ENCODE results near the gene PRKCSH.
A peak's percentile ranks its signal among the peaks of the same experiment; 100 is the strongest.

Gene PRKCSH

GRCh38 chr19:11495885-11496284, 60.5 kb downstream of the PRKCSH start:
- no peak for DNase-seq (ENCODE audit: extremely low spot score)
- ChIA-PET POLR2A (no interaction called here), CTCF (interaction anchor here (0.9 kb wide), 1 partner anchor 13 kb away, joined by 4 read pairs; no protein-coding TSS in a partner anchor)
- TF ChIP-seq LEF1 (IDR thresholded peaks at IDR 0.05; ENCODE audit: borderline replicate concordance) (no peak), FOXA1 (IDR thresholded peaks at IDR 0.05) (no peak), SP1 (IDR thresholded peaks at IDR 0.05) (no peak), ARNT (IDR thresholded peaks at IDR 0.05) (no peak), SUZ12 (IDR thresholded peaks at IDR 0.05) (no peak), FOXK2 (IDR thresholded peaks at IDR 0.05) (no peak), FOXM1 (IDR thresholded peaks at IDR 0.05; ENCODE audit: borderline replicate concordance) (no peak), TARDBP (IDR thresholded peaks at IDR 0.05) (no peak), NFRKB (IDR thresholded peaks at IDR 0.05) (no peak), CTBP1 (IDR thresholded peaks at IDR 0.05; ENCODE audit: borderline replicate concordance) (no peak), ELF4 (IDR thresholded peaks at IDR 0.05) (no peak), ZNF384 (IDR thresholded peaks at IDR 0.05) (no peak), BHLHE40 (IDR thresholded peaks at IDR 0.05; ENCODE audit: borderline replicate concordance) (no peak), HDGF (IDR thresholded peaks at IDR 0.05; ENCODE audit: borderline replicate concordance) (no peak), L3MBTL2 (conservative IDR thresholded peaks at IDR 0.05) (no peak)
- TF ChIP-seq, protein P1, sequence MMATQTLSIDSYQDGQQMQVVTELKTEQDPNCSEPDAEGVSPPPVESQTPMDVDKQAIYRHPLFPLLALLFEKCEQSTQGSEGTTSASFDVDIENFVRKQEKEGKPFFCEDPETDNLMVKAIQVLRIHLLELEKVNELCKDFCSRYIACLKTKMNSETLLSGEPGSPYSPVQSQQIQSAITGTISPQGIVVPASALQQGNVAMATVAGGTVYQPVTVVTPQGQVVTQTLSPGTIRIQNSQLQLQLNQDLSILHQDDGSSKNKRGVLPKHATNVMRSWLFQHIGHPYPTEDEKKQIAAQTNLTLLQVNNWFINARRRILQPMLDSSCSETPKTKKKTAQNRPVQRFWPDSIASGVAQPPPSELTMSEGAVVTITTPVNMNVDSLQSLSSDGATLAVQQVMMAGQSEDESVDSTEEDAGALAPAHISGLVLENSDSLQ (IDR thresholded peaks at IDR 0.05), result no peak

GRCh38 chr19:11496391-11497163, 61.1 kb downstream of the PRKCSH start:
- TF ChIP-seq NFRKB (IDR thresholded peaks at IDR 0.05) (no peak), ARNT (IDR thresholded peaks at IDR 0.05) (no peak), L3MBTL2 (conservative IDR thresholded peaks at IDR 0.05) (no peak), TARDBP (IDR thresholded peaks at IDR 0.05) (no peak), ELF4 (IDR thresholded peaks at IDR 0.05) (no peak), BHLHE40 (IDR thresholded peaks at IDR 0.05; ENCODE audit: borderline replicate concordance) (no peak), FOXM1 (IDR thresholded peaks at IDR 0.05; ENCODE audit: borderline replicate concordance) (no peak), CTBP1 (IDR thresholded peaks at IDR 0.05; ENCODE audit: borderline replicate concordance) (no peak), LEF1 (IDR thresholded peaks at IDR 0.05; ENCODE audit: borderline replicate concordance) (no peak), SP1 (IDR thresholded peaks at IDR 0.05) (no peak), SUZ12 (IDR thresholded peaks at IDR 0.05) (no peak), ZNF384 (IDR thresholded peaks at IDR 0.05) (no peak), HDGF (IDR thresholded peaks at IDR 0.05; ENCODE audit: borderline replicate concordance) (no peak), FOXA1 (IDR thresholded peaks at IDR 0.05) (no peak), FOXK2 (IDR thresholded peaks at IDR 0.05) (no peak)
- TF ChIP-seq, protein P1 (IDR thresholded peaks at IDR 0.05), result no peak
- peak; percentile 80 for DNase-seq (ENCODE audit: extremely low spot score)
- POLR2A ChIA-PET, result no interaction called here
- CTCF ChIA-PET, result interaction anchor here (0.9 kb wide), 1 partner anchor 14 kb away, joined by 4 read pairs; no protein-coding TSS in a partner anchor

- POLR2A ChIA-PET, result no interaction called here
- no peak for TF ChIP-seq NFRKB (IDR thresholded peaks at IDR 0.05)
- no peak for TF ChIP-seq SP1 (IDR thresholded peaks at IDR 0.05)
- TF ChIP-seq FOXM1 (IDR thresholded peaks at IDR 0.05; ENCODE audit: borderline replicate concordance), result no peak
- TF ChIP-seq FOXK2 (IDR thresholded peaks at IDR 0.05), result no peak
- TF ChIP-seq ZNF384 (IDR thresholded peaks at IDR 0.05), result no peak
- no peak for TF ChIP-seq LEF1 (IDR thresholded peaks at IDR 0.05; ENCODE audit: borderline replicate concordance)
- TF ChIP-seq SUZ12 (IDR thresholded peaks at IDR 0.05), result no peak
- TF ChIP-seq, protein P1 (IDR thresholded peaks at IDR 0.05), result no peak
- no peak for TF ChIP-seq L3MBTL2 (conservative IDR thresholded peaks at IDR 0.05)
- TF ChIP-seq ELF4 (IDR thresholded peaks at IDR 0.05), result no peak
- TF ChIP-seq BHLHE40 (IDR thresholded peaks at IDR 0.05; ENCODE audit: borderline replicate concordance), result no peak
- TF ChIP-seq TARDBP (IDR thresholded peaks at IDR 0.05), result no peak
- no peak for TF ChIP-seq ARNT (IDR thresholded peaks at IDR 0.05)
- TF ChIP-seq HDGF (IDR thresholded peaks at IDR 0.05; ENCODE audit: borderline replicate concordance), result no peak
- no peak for TF ChIP-seq CTBP1 (IDR thresholded peaks at IDR 0.05; ENCODE audit: borderline replicate concordance)
- no peak for TF ChIP-seq FOXA1 (IDR thresholded peaks at IDR 0.05)
- CTCF ChIA-PET, result interaction anchor here (0.7 kb wide), 1 partner anchor 32 kb away, joined by 3 read pairs; no protein-coding TSS in a partner anchor
- DNase-seq (ENCODE audit: extremely low spot score), result peak; percentile 4
Measured at GRCh38 chr19:11499220-11499726, 63.8 kb downstream of the PRKCSH start.

- ChIA-PET CTCF (interaction anchor here (0.7 kb wide), 1 partner anchor 33 kb away, joined by 3 read pairs; no protein-coding TSS in a partner anchor), POLR2A (interaction anchor here (1.6 kb wide), 1 partner anchor 17 kb away, joined by 3 read pairs; no protein-coding TSS in a partner anchor)
- no peak for TF ChIP-seq LEF1 (IDR thresholded peaks at IDR 0.05; ENCODE audit: borderline replicate concordance)
- no peak for TF ChIP-seq BHLHE40 (IDR thresholded peaks at IDR 0.05; ENCODE audit: borderline replicate concordance)
- TF ChIP-seq CTBP1 (IDR thresholded peaks at IDR 0.05; ENCODE audit: borderline replicate concordance), result no peak
- TF ChIP-seq SP1 (IDR thresholded peaks at IDR 0.05), result no peak
- DNase-seq (ENCODE audit: extremely low spot score), result no peak
Measured at GRCh38 chr19:11499890-11500420, 64.5 kb downstream of the PRKCSH start.

Measured in HEK293T (cell line).